MM.1S (cell line): Measurements from ENCODE around the gene MFNG.

Experiments
- CTCF ChIP-seq: fragments of 300-600 bp; sonication (generic); IDR thresholded peaks from 2 replicates; pipeline ENCODE4 v1.5.1; 2016; ENCODE audit warnings: antibody characterized with exemption, low read length, mixed read lengths
- EZH2 ChIP-seq: fragments of 300-600 bp; sonication (generic); optimal IDR thresholded peaks from 2 replicates; pipeline ENCODE3; 2017; ENCODE audit warnings: low read depth, mild to moderate bottlenecking, antibody characterized with exemption, low read length, mixed read lengths

- no peak for TF ChIP-seq CTCF
- no peak for TF ChIP-seq EZH2
These were observed 23.7 kb downstream of the MFNG start for GRCh38 chr22:37462436-37462835.
